ENCODE results near the gene UFM1. TPM values are rescaled to one million over a fixed set of nuclear protein-coding genes. Genes with fewer than 3 reads are reported as not detected.

UFM1 gene
- total RNA-seq, 1 experiment from 2014 or later: 82.7 TPM

DNA sequence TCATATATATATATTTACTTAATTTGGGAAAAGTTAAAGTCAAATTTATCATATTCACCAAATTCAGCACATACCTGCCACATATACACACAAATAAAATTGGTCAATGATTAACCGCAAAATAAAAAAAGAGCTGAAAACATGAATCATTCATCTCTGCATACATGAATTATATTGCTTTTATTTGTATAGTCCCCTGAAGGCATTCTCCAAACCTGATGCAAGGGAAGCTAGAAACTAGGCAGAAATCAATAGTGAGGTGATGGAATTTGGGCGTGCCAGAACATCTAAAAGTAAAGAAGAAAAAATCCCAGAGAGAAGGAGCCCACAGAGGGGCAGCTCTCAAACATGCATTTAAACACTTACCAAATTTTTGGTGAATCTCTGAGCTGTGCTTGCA, 60.1 kb downstream of the UFM1 start:
- Histone ChIP-seq H3K4me1 (ENCODE audit: low read length) (no peaks in the 10 kb centered on the region), H3K36me3 (ENCODE audit: insufficient read depth, low read length) (no peaks in the 10 kb centered on the region), H4K20me1 (ENCODE audit: insufficient read depth, low read depth, low read length) (no peaks in the 10 kb centered on the region), H3K9me3 (ENCODE audit: low read length) (no peaks in the 10 kb centered on the region), H3K9ac (ENCODE audit: low read length) (no peak overlapping the region), H3K79me2 (ENCODE audit: low read length) (no peaks in the 10 kb centered on the region), H3K4me2 (ENCODE audit: low read depth, low read length, poor library complexity, severe bottlenecking) (no peak overlapping the region), H2AFZ (ENCODE audit: low read length) (no peak overlapping the region), H3K4me3 (ENCODE audit: low read length) (no peak overlapping the region), H3K9me2 (replicated peaks; ENCODE audit: insufficient read depth, low read length) (no peaks in the 10 kb centered on the region), H3K27ac (ENCODE audit: low read length) (no peak overlapping the region), H3K27me3 (ENCODE audit: low read length) (no peaks in the 10 kb centered on the region)
- DNase-seq: no peak

DNA sequence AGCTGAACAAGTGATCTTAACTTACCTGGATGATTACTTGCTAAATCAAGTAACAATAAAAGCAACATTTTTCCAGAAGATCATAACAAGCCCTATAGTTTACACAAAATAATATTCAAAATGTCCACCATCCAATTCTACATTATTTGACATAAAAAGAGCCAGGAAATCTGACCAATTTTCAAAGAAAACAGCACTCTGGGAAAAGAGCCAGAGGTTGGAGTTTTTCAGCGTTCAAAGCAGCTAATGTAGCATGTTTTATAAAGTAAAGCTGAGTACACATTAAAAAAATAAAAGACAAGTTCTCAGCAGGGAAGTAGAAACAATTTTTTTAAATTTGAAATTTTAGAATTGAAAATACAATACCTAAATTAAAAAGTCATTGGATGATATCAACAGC, 62.6 kb downstream of the UFM1 start:
- H4K20me1 ChIP-seq (ENCODE audit: insufficient read depth, low read depth, low read length): no peaks in the 10 kb centered on the region
- no peaks in the 10 kb centered on the region for H3K79me2 ChIP-seq (ENCODE audit: low read length)
- no peaks in the 10 kb centered on the region for H3K36me3 ChIP-seq (ENCODE audit: insufficient read depth, low read length)
- H3K4me3 ChIP-seq (ENCODE audit: low read length): no peak overlapping the region
- DNase-seq: no peak
- no peaks in the 10 kb centered on the region for H3K4me1 ChIP-seq (ENCODE audit: low read length)
- H2AFZ ChIP-seq (ENCODE audit: low read length): no peak overlapping the region
- H3K9ac ChIP-seq (ENCODE audit: low read length): no peak overlapping the region
- H3K27me3 ChIP-seq (ENCODE audit: low read length): no peaks in the 10 kb centered on the region
- no peak overlapping the region for H3K27ac ChIP-seq (ENCODE audit: low read length)
- no peaks in the 10 kb centered on the region for H3K9me2 ChIP-seq (replicated peaks; ENCODE audit: insufficient read depth, low read length)
- no peaks in the 10 kb centered on the region for H3K9me3 ChIP-seq (ENCODE audit: low read length)
- no peak overlapping the region for H3K4me2 ChIP-seq (ENCODE audit: low read depth, low read length, poor library complexity, severe bottlenecking)
